AG04449 (cell line): ENCODE measurements around the gene AMDHD1.

ENCODE experiments used
- CTCF ChIA-PET: fragments of 350-600 bp; formaldehyde crosslinking; extraction: SDS; loops from one replicate; lab custom pipeline; 2021; ENCODE audit warnings: antibody characterized with exemption; lab: Yijun Ruan, JAX
- POLR2A ChIA-PET: fragments of 400-600, 350-600 bp; formaldehyde crosslinking; extraction: SDS; loops from one replicate; lab custom pipeline; 2020; ENCODE audit warnings: antibody characterized with exemption, inconsistent platforms; lab: Yijun Ruan, JAX
- DNase-seq: peaks from one replicate; pipeline ENCODE4 v3.0.0-alpha.2; 2010; ENCODE audit warnings: low read depth, low spot score
- H3K4me3 ChIP-seq: 2 replicates; pipeline ENCODE4 v1.5.1; 2011; ENCODE audit warnings: low read depth, mild to moderate bottlenecking, control low read depth, low read length
- CTCF ChIP-seq: IDR thresholded peaks from one replicate; pipeline ENCODE4 v1.5.1; 2011; ENCODE audit warnings: mild to moderate bottlenecking, moderate library complexity, low read length, control low read depth, inconsistent platforms; ENCODE audit not compliant: insufficient read depth; ENCODE audit errors: missing control alignments

AMDHD1 gene

GRCh38 chr12:95970905-95971304 lies 27.8 kb downstream of the AMDHD1 start:
- TF ChIP-seq CTCF, result no peak
- POLR2A ChIA-PET, result no interaction called here
- H3K4me3 ChIP-seq, result no peak overlapping the region
- DNase-seq, result no peak
- CTCF ChIA-PET, result interaction anchor here (0.6 kb wide), 1 partner anchor 52 kb away, joined by 3 read pairs; no protein-coding TSS in a partner anchor

GRCh38 chr12:95972832-95973456 lies 29.8 kb downstream of the AMDHD1 start:
- ChIA-PET CTCF (interaction anchor here (0.6 kb wide), 1 partner anchor 28 kb away, joined by 3 read pairs; no protein-coding TSS in a partner anchor), POLR2A (no interaction called here)
- DNase-seq, result no peak
- TF ChIP-seq CTCF, result no peak
- H3K4me3 ChIP-seq, result no peak overlapping the region

GRCh38 chr12:95974358-95974757 lies 31.2 kb downstream of the AMDHD1 start:
- ChIA-PET CTCF (interaction anchor here (1.5 kb wide), 1 partner anchor 24 kb away, joined by 5 read pairs; no protein-coding TSS in a partner anchor), POLR2A (no interaction called here)
- DNase-seq, result no peak
- no peak for TF ChIP-seq CTCF
- H3K4me3 ChIP-seq, result no peak overlapping the region

- no peak for DNase-seq
- CTCF ChIA-PET, result no interaction called here
- no peak for TF ChIP-seq CTCF
- POLR2A ChIA-PET, result no interaction called here
- no peak overlapping the region for H3K4me3 ChIP-seq
Observed at GRCh38 chr12:95975491-95975890, 32.4 kb downstream of the AMDHD1 start.

- H3K4me3 ChIP-seq, result no peak overlapping the region
- POLR2A ChIA-PET, result no interaction called here
- TF ChIP-seq CTCF, result no peak
- CTCF ChIA-PET, result interaction anchor here (1.7 kb wide), 1 partner anchor 22 kb away, joined by 5 read pairs; no protein-coding TSS in a partner anchor
- DNase-seq, result no peak
Observed at GRCh38 chr12:95976416-95976832, 33.3 kb downstream of the AMDHD1 start.

- CTCF ChIA-PET, result no interaction called here
- no peak for DNase-seq
- H3K4me3 ChIP-seq, result no peak overlapping the region
- no peak for TF ChIP-seq CTCF
- POLR2A ChIA-PET, result no interaction called here
Observed at GRCh38 chr12:95977764-95978305, 34.7 kb downstream of the AMDHD1 start.
